AG10803 (cell line): ENCODE measurements around the gene OLFM2.
"Not testable (repeated sequence)": the region's sequence is repeated elsewhere in the genome, so short reads cannot be mapped to it uniquely, and the experiment has no call there.

Experiments used
- DNase-seq: peaks from one replicate; pipeline ENCODE4 v3.0.0; 2010; ENCODE audit warnings: low read depth
- H3K4me3 ChIP-seq: 2 replicates; pipeline ENCODE4 v1.5.1; 2011; ENCODE audit warnings: mild to moderate bottlenecking, low read length, control low read depth
- CTCF ChIP-seq: conservative IDR thresholded peaks from 2 replicates; pipeline ENCODE4 v1.5.1; 2011; ENCODE audit warnings: mild to moderate bottlenecking, low read length, control low read depth, inconsistent platforms

OLFM2 gene

GRCh38 chr19:9956956-9957355 is 20.6 kb upstream of the OLFM2 start:
- no peak overlapping the region for H3K4me3 ChIP-seq
- no peak for TF ChIP-seq CTCF
- peak; percentile 43 for DNase-seq

GRCh38 chr19:9953802-9954542 is 17.7 kb upstream of the OLFM2 start:
- no peak for TF ChIP-seq CTCF
- no peak overlapping the region for H3K4me3 ChIP-seq
- DNase-seq, result no peak

GRCh38 chr19:9952276-9952675 is 16.0 kb upstream of the OLFM2 start:
- no peak for DNase-seq
- no peak for TF ChIP-seq CTCF

GRCh38 chr19:9947441-9947840 is 11.1 kb upstream of the OLFM2 start:
- no peak for DNase-seq
- no peak overlapping the region for H3K4me3 ChIP-seq
- no peak for TF ChIP-seq CTCF

More at GRCh38 chr19:9952276-9952675, 16.0 kb upstream of the OLFM2 start:
- H3K4me3 ChIP-seq, result no peak overlapping the region

GRCh38 chr19:9946528-9947125 is 10.3 kb upstream of the OLFM2 start:
- not testable (repeated sequence) for H3K4me3 ChIP-seq
- DNase-seq, result peak; percentile 65

GRCh38 chr19:9945319-9945966 is 9.1 kb upstream of the OLFM2 start:
- DNase-seq, result peak; percentile 100
- peak overlapping the region; percentile 27; the same call in 1 of the 2 replicates for H3K4me3 ChIP-seq
- peak; percentile 36 for TF ChIP-seq CTCF

- no peak for DNase-seq
- H3K4me3 ChIP-seq, result no peak overlapping the region
- TF ChIP-seq CTCF, result no peak
These were observed 7.4 kb upstream of the OLFM2 start for GRCh38 chr19:9943744-9944143.
